HG02623 (cell line): ENCODE data around the gene HOXB7.

Experiments used
- ATAC-seq: cut with Tn5 transposase; IDR thresholded peaks from one replicate; pipeline ENCODE4 v1.9.1; 2021; ENCODE audit warnings: moderate library complexity; ENCODE audit not compliant: unreplicated experiment

Gene HOXB7

DNA sequence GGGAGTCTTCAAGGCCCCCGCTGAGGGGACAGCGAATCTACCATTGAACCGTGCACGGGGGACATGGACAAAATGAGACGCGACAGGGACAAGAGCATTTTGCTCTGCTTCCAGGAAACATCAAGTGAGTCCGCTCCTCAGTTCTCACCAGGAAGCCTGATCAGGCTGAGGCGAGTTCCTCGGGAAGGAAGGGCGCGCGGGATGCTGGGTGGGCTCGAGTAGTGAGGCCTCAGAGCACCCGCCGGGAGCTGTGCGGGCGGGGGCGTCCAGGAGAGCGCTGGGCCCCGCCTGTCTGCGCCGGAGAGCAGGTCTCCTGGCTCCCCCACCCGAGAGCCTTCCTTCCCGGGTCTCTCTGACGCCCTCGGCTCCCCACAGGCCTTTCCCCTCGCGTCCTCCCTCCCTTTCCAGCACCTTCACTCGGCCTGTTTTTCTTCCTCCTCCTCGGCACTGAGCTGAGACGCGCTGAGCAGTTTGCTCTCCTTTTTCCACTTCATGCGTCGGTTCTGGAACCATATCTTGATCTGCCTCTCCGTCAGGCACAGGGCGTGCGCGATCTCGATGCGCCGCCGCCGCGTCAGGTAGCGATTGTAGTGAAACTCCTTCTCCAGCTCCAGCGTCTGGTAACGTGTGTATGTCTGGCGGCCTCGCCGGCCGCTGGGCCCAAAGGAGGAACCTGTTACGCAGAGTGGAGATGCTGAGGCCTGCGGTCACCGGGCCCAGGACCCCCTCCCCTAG lies 14.7 kb downstream of the HOXB7 start:
- ATAC-seq = no peak

- no peak for ATAC-seq
These were observed 15.4 kb downstream of the HOXB7 start for GRCh38 chr17:48595278-48595999.

GRCh38 chr17:48594538-48595277 lies 16.1 kb downstream of the HOXB7 start:
- no peak for ATAC-seq

DNA sequence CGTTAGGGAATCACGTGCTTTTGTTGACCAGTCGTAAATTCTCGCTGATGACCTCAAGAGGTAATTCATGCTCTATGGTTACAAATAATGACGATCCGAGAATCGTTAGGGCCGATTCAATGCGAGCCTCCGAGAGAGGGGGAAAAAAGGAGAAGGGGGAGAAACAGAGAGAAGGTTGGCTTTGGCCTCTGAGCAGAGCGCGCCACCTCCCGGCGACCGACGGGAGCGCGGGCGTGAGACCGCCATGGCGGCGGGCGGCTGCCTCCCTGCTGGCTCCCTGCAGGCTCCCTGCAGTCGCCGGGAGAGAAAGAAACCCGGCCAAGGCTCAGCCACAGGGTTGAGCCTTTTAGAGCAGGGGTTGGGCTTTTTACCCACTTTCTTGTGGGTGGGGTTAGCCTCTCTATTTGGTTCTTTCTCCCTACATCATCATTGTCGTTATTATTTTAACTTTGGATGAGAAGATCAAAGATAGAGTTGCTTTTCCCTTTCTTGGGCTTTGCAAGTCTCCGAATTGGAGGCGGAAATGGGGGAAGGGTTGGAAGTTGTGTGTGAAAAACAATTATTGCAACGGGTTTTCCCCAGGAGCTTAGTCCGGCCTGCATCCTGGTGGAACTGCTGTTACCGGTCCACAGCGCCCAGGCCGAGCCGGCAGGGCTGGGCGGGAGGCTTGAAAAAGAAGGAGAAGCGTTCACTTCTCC lies 16.8 kb downstream of the HOXB7 start:
- ATAC-seq = no peak

GRCh38 chr17:48593126-48593829 lies 17.5 kb downstream of the HOXB7 start, which contains the start of gene HOXB5:
Gene HOXB5 (minus strand): TSS chr17:48593779. CDS start chr17:48593682, 97 bp downstream.
- no peak for ATAC-seq

DNA sequence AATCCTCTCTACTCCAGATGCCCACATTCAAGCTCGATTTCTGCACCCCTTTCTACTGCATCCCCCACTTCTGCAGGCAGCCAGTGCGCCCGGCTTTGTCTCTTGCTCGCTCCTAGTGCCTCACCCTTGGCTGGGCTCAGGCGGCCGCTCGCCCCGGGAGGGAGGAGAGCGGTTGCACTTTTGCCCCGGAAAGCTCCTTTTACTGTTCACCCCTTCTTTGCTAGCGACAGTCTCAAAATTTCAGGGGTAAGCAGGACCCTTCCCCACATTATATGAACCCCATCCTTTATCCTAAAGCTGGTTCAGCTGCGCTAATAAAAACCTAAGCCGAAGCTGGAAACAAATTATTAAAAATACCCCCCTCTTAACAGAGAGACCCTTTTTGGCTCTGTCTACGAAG lies 18.2 kb downstream of the HOXB7 start:
- ATAC-seq = no peak

DNA sequence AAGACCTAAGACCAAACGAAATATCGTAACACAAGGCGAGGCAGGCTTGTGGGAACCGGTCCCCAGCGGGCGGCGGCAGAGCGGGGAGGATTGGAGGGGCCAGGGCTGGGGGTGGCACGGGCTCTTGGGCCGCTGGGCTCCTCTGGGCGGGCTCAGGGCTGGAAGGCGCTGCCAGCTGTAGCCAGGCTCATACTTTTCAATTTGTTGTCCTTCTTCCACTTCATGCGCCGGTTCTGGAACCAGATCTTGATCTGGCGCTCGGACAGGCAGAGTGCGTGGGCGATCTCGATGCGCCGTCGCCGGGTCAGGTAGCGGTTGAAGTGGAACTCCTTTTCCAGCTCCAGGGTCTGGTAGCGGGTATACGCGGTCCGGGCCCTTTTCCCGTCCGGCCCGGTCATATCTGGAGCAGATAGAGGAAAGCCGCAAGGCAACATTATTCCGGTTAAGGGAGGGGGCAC lies 18.7 kb downstream of the HOXB7 start:
- ATAC-seq = no peak

DNA sequence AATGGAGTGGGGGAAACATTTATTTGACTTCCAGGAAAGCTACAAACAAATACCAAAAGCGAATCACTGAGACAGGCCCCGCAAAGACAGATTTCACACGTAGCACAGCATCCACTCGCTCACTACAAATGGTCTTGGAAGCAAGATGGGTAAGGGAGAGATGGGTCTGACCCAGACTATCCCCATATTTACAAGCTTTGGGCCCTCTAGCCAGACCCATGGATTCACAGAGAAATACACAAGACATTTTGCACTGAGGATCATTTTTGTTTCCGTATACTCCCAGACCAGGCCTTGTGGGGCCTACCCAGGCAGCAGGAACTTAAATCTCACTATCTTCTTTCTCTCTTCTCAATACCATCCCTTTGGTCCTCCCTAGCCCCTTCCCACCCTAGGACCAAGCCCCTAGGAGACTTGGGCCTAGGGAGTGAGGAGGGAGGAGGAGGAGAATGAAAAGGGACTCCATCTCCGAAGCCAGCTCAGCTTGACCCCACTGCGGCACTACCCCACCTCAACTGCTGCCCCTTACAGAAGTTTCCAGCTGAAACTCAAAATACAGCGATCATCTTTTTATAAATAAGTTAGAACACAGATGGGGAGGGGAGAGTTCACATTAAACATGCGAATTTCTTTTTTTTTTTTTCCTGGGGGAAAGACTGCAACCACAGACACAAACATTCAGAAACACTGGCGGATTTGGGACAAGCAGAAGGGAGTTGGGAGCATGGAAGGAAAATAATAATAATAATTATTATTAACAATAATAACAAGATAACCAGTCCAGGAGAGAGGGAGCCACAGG lies 19.4 kb downstream of the HOXB7 start:
- no peak for ATAC-seq

- no peak for ATAC-seq
These were observed 20.1 kb downstream of the HOXB7 start for GRCh38 chr17:48590607-48591161.

DNA sequence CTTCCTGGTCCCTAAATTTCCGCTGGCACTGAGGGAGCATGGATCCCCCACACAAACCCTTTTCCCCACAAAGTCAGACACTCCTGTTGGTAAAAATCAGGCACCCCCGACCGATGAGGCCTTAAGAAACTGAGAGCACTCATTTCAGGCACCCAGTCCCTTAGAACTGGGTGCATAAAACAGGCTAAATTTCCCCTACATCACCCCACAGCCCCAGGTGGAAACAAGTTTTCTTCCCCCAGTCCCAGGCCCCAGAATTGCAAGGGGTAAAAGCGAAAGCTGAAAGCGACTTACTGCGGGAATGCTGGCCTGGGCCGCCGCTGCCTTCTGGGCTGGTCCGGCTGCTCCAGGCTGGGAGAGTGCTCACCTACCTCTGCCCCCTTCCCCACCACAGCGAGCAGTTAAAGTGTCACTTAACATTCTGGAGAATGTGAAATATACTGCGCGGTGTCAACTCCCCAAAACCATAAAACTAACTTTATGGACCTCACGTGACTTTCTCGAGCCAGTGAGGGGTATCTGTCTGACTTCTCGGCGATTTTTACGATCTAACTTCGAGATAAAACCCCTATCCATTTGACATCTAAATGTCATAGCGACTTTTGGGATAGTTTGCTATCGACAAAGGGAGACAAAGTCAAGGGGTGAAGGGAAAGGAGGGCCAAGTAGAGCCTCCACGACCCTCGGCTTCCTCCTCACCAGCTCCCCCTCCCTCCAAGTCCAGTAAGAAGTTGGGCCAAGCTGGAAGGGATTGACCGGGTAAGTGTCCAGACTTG lies 20.8 kb downstream of the HOXB7 start, which contains the start of gene HOXB3:
Gene HOXB3, minus strand, starts transcription at position 411 of the 776 bp plus-strand sequence. CDS start 37,767 bp downstream, outside the sequence.
- no peak for ATAC-seq

DNA sequence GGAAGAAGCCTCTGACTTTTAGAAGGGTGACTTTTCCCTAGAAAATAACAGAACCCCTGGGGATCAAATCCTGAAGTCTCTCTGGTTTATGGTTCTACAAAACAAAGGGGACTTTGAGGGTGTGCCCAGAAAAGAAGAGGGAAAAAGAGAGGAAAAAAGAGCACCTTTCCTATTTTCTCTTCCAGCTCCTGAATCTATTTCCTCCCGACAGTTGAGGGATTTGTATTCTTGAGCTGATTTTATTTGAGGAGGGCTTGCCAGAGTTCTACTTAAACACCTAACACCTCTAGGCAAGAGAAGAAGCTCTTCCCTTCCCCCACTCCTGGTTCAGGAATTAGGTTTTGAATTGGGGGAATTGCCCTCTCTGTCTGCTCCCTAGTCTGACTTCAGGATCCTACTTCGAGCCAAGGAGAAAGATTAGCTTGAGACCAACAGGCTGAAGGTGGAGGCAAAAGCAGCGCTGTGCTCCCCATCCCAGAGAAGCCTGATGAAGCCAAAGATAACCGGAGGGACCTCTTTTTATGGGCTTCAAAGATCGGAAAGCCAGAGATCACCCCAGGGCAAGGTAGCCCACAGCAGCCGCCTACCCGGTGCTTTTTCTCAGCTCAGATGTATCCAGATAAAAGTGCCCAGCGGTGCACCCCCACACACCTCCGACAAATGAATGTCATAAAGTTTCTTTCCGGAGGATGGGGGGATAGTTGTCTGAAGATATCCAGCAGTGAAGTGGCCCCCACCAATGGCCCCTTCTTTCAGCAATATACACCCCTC lies 21.6 kb downstream of the HOXB7 start:
- no peak for ATAC-seq

DNA sequence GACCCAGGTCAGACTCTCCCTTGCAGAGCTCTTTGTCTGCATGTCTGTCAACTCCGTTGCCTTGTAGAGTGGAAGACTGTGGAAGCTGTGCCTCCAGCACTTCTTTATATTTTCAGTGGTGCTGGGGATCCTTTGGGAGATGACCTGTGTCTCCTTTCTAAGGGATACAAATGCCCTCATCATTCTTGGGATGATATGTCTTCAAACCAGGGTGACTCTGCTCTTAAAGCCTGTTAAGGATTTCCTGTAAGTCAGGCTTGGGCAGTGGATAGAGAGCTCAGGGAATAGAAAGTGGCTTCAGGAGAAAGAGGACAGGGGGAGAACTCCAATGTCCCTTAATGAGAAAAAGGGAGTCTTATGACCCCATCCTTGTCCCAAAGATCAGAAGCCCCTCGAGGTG lies 22.3 kb downstream of the HOXB7 start:
- ATAC-seq = no peak

- ATAC-seq = no peak
These were observed 22.8 kb downstream of the HOXB7 start for GRCh38 chr17:48588074-48588415.

DNA sequence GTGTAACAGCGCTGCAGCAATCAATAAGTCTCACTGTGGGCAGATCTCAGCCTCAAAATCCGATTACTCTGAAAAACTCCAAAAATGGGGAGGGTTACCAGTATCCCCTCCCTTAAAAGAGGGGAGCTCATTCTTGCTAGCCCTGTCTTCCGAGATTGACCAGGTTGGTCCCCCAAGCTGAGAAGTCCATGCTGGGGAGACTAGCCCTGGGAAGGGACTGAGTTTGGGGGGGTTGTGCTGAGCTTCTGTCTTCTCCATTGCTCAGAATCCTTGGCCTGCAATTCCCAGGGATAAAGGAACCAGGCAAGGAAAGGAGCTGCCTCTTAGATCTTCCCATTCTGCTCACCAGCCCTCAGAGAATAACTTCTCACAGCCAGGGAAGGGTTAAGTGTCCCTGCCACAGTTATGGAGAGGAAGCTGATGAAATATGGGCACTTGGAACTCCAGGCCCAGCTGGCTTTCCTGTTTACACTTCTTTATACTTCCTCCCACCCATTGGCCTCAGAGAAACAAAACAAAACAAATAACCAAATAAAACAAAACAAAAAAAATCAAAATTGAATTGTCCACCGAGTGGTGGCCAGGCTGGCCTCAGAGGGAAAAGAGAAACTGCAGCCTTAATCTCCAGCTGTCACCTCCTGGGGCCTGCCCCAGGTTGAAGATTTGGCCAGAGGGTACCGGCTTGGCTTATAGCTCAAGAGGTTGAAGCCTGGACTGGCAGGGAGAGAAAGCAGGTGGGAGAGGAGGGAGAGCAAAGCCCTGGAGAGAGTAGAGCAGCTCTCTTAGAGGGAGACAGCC lies 23.3 kb downstream of the HOXB7 start:
- no peak for ATAC-seq

DNA sequence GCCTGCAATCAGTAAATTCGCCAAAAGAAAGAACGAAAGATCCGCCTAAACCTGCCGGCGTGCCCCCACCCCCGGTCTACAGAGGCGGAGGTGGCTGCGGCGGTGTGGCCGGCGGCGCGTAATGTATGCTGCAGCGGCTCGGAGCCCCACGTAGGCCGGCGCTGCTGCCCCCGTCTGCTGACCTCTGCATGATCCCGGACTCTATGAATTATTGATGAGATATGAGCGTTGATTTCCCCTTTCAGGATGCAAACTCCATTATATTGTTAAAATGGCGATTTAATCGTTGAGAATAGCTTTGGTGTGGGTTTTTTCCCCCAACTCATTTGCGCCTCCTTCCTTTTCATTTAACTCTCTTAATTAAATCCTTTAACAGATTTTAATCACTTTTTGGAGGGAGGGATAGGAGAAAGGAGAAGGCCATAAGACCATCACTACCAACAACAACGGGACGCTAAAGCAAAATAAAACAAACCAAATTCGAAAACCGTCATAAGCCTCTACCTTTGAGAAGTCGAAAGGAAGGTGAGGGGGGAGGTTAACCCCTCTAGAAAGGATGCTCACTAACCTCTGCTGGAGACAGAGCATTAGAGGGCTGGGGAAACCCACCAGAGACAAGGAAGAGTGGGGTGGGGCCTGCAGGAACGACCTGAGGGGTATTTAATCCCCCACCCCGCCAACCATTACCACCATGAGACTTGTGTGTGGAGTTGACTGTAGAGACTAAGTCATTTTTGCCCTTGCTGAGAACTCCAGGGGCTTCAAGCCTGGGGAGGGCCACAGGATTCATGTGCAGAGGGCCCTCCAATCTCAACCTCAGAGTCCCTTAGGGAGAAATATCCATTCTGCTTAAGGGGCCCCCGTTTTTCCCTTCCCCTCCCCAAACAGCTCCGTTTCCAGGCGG lies 24.2 kb downstream of the HOXB7 start:
- ATAC-seq = no peak

- ATAC-seq = no peak
These were observed 26.5 kb downstream of the HOXB7 start for GRCh38 chr17:48584223-48584741.
